HepG2 (cell line): Measurements from ENCODE around the gene STOML1. TPM values are rescaled to one million over a fixed set of nuclear protein-coding genes. Genes with fewer than 3 reads are reported as not detected.

ENCODE experiments used
- KLF9 ChIP-seq: IDR thresholded peaks from 2 replicates; pipeline ENCODE4 v1.6.1; 2016; ENCODE audit warnings: low read depth
- MAZ ChIP-seq, 2 experiments: sonication (generic) in 1 of 2; formaldehyde crosslinking in 1 of 2; IDR thresholded peaks; 2 replicates each; pipeline versions ENCODE4 v1.5.0 to v1.6.1; 2012 to 2020; ENCODE audit warnings: low read depth in 2 of 2, mild to moderate bottlenecking in 2 of 2, borderline replicate concordance in 1 of 2, improper control_type of control experiment in 1 of 2, low read length in 1 of 2, missing genetic modification reagents in 1 of 2, moderate library complexity in 1 of 2
- NR2F2 ChIP-seq: IDR thresholded peaks from 2 replicates; pipeline ENCODE4 v1.6.1; 2012; ENCODE audit warnings: low read depth, inconsistent platforms, borderline replicate concordance
- ZNF550 ChIP-seq: sonication (generic); formaldehyde crosslinking; IDR thresholded peaks from 2 replicates; pipeline ENCODE4 v1.4.0; 2020; ENCODE audit warnings: mild to moderate bottlenecking, missing genetic modification reagents, borderline replicate concordance
- ZNF563 ChIP-seq: sonication (generic); formaldehyde crosslinking; IDR thresholded peaks from 2 replicates; pipeline ENCODE4 v1.8.0; 2022; ENCODE audit warnings: mild to moderate bottlenecking, moderate library complexity, missing genetic modification reagents
- polyA plus RNA-seq, 8 experiments: library from polyadenylated mRNA; depleted of rRNA in 3 of 8; stranded (reverse) in 7 of 8; unstranded in 1 of 8; fragments of >200 nt; fragmentation: Illumina TruSeq in 4 of 8; extraction: Trizol in 4 of 8; gene quantifications; 2 replicates each; pipeline versions ENCODE4 v1.2.1 to v1.2.3, GENCODE V29; 2011 to 2016; ENCODE audit warnings: low read depth in 4 of 8, missing spikeins in 1 of 8, mixed read lengths in 1 of 8; ENCODE audit not compliant: insufficient read depth in 1 of 8
- total RNA-seq, 5 experiments: library from RNA; depleted of rRNA; stranded (reverse); fragments of >200 nt; fragmentation: Illumina TruSeq; extraction: Trizol; gene quantifications; 2 replicates each; pipeline ENCODE4 v1.2.3, GENCODE V29; 2016; ENCODE audit warnings: low read depth in 1 of 5
- TF ChIP-seq, protein P1 (sequence below): sonication (generic); formaldehyde crosslinking; IDR thresholded peaks from 2 replicates; pipeline ENCODE4 v1.4.0; 2020; ENCODE audit warnings: missing genetic modification reagents
- TF ChIP-seq, protein P2 (sequence below): IDR thresholded peaks from 2 replicates; pipeline ENCODE4 v1.6.1; 2016

STOML1 gene
- total and polyA plus RNA-seq, 2 of the 13 experiments (the other 11 are each of a cell fraction or from before 2014, with no cell fraction given), result 3.5 to 3.7 TPM

DNA sequence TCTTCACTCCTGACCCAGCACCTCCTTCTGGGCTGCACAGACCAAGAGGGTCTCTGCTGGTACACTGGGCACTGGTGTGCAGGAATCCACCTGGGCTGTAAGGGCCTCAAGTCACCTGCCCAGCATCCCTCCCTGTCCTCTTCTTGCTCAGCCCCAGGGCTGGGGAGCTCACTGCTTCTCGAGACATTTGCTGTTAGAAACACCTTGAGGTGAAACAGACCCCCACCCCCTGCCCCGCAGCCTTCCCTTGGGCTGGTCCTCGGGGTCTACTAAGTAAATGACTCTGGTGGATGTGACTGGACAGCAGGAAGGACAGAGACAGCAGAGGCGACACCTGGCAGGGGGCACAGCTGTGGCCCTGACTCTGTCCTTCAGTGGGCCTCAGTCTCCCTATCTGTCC, 36.8 kb downstream of the STOML1 start (continued):
- TF ChIP-seq, protein P1, sequence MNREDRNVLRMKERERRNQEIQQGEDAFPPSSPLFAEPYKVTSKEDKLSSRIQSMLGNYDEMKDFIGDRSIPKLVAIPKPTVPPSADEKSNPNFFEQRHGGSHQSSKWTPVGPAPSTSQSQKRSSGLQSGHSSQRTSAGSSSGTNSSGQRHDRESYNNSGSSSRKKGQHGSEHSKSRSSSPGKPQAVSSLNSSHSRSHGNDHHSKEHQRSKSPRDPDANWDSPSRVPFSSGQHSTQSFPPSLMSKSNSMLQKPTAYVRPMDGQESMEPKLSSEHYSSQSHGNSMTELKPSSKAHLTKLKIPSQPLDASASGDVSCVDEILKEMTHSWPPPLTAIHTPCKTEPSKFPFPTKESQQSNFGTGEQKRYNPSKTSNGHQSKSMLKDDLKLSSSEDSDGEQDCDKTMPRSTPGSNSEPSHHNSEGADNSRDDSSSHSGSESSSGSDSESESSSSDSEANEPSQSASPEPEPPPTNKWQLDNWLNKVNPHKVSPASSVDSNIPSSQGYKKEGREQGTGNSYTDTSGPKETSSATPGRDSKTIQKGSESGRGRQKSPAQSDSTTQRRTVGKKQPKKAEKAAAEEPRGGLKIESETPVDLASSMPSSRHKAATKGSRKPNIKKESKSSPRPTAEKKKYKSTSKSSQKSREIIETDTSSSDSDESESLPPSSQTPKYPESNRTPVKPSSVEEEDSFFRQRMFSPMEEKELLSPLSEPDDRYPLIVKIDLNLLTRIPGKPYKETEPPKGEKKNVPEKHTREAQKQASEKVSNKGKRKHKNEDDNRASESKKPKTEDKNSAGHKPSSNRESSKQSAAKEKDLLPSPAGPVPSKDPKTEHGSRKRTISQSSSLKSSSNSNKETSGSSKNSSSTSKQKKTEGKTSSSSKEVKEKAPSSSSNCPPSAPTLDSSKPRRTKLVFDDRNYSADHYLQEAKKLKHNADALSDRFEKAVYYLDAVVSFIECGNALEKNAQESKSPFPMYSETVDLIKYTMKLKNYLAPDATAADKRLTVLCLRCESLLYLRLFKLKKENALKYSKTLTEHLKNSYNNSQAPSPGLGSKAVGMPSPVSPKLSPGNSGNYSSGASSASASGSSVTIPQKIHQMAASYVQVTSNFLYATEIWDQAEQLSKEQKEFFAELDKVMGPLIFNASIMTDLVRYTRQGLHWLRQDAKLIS, result no peak
- TF ChIP-seq KLF9 (CRISPR knock-in tag) (no peak), NR2F2 (no peak), MAZ (IDR thresholded peaks at IDR 0.05; ENCODE audit: borderline replicate concordance, low read depth, low read length) (no peak), MAZ (CRISPR knock-in tag; IDR thresholded peaks at IDR 0.05; ENCODE audit: low read depth) (no peak), ZNF563 (no peak), ZNF550 (CRISPR knock-in tag) (no peak)
- TF ChIP-seq, protein P2, sequence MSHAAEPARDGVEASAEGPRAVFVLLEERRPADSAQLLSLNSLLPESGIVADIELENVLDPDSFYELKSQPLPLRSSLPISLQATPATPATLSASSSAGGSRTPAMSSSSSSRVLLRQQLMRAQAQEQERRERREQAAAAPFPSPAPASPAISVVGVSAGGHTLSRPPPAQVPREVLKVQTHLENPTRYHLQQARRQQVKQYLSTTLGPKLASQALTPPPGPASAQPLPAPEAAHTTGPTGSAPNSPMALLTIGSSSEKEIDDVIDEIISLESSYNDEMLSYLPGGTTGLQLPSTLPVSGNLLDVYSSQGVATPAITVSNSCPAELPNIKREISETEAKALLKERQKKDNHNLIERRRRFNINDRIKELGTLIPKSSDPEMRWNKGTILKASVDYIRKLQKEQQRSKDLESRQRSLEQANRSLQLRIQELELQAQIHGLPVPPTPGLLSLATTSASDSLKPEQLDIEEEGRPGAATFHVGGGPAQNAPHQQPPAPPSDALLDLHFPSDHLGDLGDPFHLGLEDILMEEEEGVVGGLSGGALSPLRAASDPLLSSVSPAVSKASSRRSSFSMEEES (CRISPR knock-in tag), result no peak
